HG02870 (cell line): ENCODE measurements around the gene RFX3.

Source experiments
- ATAC-seq: cut with Tn5 transposase; IDR thresholded peaks from one replicate; pipeline ENCODE4 v1.9.1; 2021; ENCODE audit warnings: mild to moderate bottlenecking, moderate library complexity; ENCODE audit not compliant: unreplicated experiment

The RFX3 gene

GRCh38 chr9:3240656-3241268, 285.0 kb downstream of the RFX3 start:
- ATAC-seq = peak; percentile 78

- ATAC-seq = no peak
These were observed 286.6 kb downstream of the RFX3 start for GRCh38 chr9:3239240-3239639.

GRCh38 chr9:3238236-3238635, 287.6 kb downstream of the RFX3 start:
- ATAC-seq = no peak

GRCh38 chr9:3237121-3237520, 288.7 kb downstream of the RFX3 start:
- ATAC-seq = no peak

GRCh38 chr9:3235497-3235896, 290.3 kb downstream of the RFX3 start:
- ATAC-seq = no peak

- no peak for ATAC-seq
These were observed 300.9 kb downstream of the RFX3 start for GRCh38 chr9:3224931-3225330.

- ATAC-seq = no peak
These were observed 310.1 kb downstream of the RFX3 start for GRCh38 chr9:3215658-3216057.

- no peak for ATAC-seq
These were observed 311.1 kb downstream of the RFX3 start for GRCh38 chr9:3214741-3215140.

GRCh38 chr9:3205421-3206095, 320.2 kb downstream of the RFX3 start:
- no peak for ATAC-seq

GRCh38 chr9:3200331-3200774, 325.4 kb downstream of the RFX3 start:
- ATAC-seq = no peak

- no peak for ATAC-seq
These were observed 332.0 kb downstream of the RFX3 start for GRCh38 chr9:3193791-3194190.

GRCh38 chr9:3191715-3192114, 334.1 kb downstream of the RFX3 start:
- no peak for ATAC-seq

GRCh38 chr9:3189113-3189861, 336.5 kb downstream of the RFX3 start:
- ATAC-seq = no peak

GRCh38 chr9:3186751-3187150, 339.1 kb downstream of the RFX3 start:
- no peak for ATAC-seq

- ATAC-seq = no peak
These were observed 344.5 kb downstream of the RFX3 start for GRCh38 chr9:3181049-3181953.

- ATAC-seq = no peak
These were observed 345.1 kb downstream of the RFX3 start for GRCh38 chr9:3180696-3181048.

- ATAC-seq = no peak
These were observed 346.1 kb downstream of the RFX3 start for GRCh38 chr9:3179711-3180110.

GRCh38 chr9:3177936-3178335, 347.9 kb downstream of the RFX3 start:
- ATAC-seq = no peak

GRCh38 chr9:3177146-3177761, 348.5 kb downstream of the RFX3 start:
- no peak for ATAC-seq

- no peak for ATAC-seq
These were observed 352.4 kb downstream of the RFX3 start for GRCh38 chr9:3173374-3173773.

GRCh38 chr9:3170819-3171218, 355.0 kb downstream of the RFX3 start:
- ATAC-seq = no peak
